ENCODE results near the gene C3orf49.

Gene C3orf49

GRCh38 chr3:63886858-63887257, 67.8 kb downstream of the C3orf49 start:
- no peak for DNase-seq (ENCODE audit: low read depth)

- no peak for DNase-seq (ENCODE audit: low read depth)
Measured at GRCh38 chr3:63891518-63891917, 72.4 kb downstream of the C3orf49 start.

- no peak for DNase-seq (ENCODE audit: low read depth)
Measured at GRCh38 chr3:63892773-63893352, 73.8 kb downstream of the C3orf49 start.

GRCh38 chr3:63895422-63896189, 76.5 kb downstream of the C3orf49 start:
- no peak for DNase-seq (ENCODE audit: low read depth)

GRCh38 chr3:63896332-63897030, 77.4 kb downstream of the C3orf49 start:
- no peak for DNase-seq (ENCODE audit: low read depth)
